IMR-90 (cell line): ENCODE results near the gene ATRN. TPM values are rescaled to one million over a fixed set of nuclear protein-coding genes. Genes with fewer than 3 reads are reported as not detected.

ENCODE experiments used
- ATAC-seq: fragments of 200-7000 bp; cut with Tn5 transposase; 2 replicates; pipeline ENCODE4 v1.9.1; 2020; ENCODE audit warnings: low read depth, mild to moderate bottlenecking, moderate library complexity
- BruUV-seq: library from RNA; stranded (reverse); fragments of 400-500 nt; replicated peaks from 2 replicates; lab custom pipeline; 2021; lab: Mats Ljungman, UMichigan
- CTCF ChIA-PET: fragments of 300-600 bp; formaldehyde crosslinking; extraction: SDS; loops from one replicate; lab custom pipeline; 2021; ENCODE audit warnings: antibody characterized with exemption; lab: Yijun Ruan, JAX
- POLR2A ChIA-PET: fragments of 300-600 bp; sonication (Branson Sonifier 250); formaldehyde crosslinking; loops from one replicate; lab custom pipeline; 2022; ENCODE audit warnings: antibody characterized with exemption; ENCODE audit not compliant: unreplicated experiment; lab: Charles Lee
- DNase-seq: peaks from one replicate; pipeline ENCODE4 v3.0.0; 2013
- H2AFZ ChIP-seq: replicated peaks from 2 replicates; pipeline ENCODE3; 2013; ENCODE audit warnings: low read length, mild to moderate bottlenecking; ENCODE audit not compliant: poor library complexity
- H2AK5ac ChIP-seq: 2 replicates; pipeline ENCODE4 v1.6.1; 2013; ENCODE audit warnings: low read depth, low read length, inconsistent platforms
- H2AK9ac ChIP-seq: replicated peaks from 2 replicates; pipeline ENCODE3; 2013; ENCODE audit warnings: mild to moderate bottlenecking, low read depth, low read length, moderate library complexity; ENCODE audit not compliant: poor library complexity
- H2BK120ac ChIP-seq: 2 replicates; pipeline ENCODE4 v1.6.1; 2013; ENCODE audit warnings: low read depth, low read length, inconsistent platforms
- H2BK15ac ChIP-seq: 3 replicates; pipeline ENCODE4 v1.6.1; 2013; ENCODE audit warnings: low read depth, low read length, inconsistent platforms
- H2BK20ac ChIP-seq: 2 replicates; pipeline ENCODE4 v1.6.1; 2013; ENCODE audit warnings: low read depth, mild to moderate bottlenecking, inconsistent platforms, low read length, moderate library complexity
- H2BK5ac ChIP-seq: 2 replicates; pipeline ENCODE4 v1.6.1; 2013; ENCODE audit warnings: mild to moderate bottlenecking, low read depth, low read length, inconsistent platforms; ENCODE audit not compliant: poor library complexity, severe bottlenecking
- H3K14ac ChIP-seq: replicated peaks from 2 replicates; pipeline ENCODE4 v1.6.1; 2013; ENCODE audit warnings: low read depth, low read length, inconsistent platforms
- H3K18ac ChIP-seq: 2 replicates; pipeline ENCODE4 v1.6.1; 2013; ENCODE audit warnings: low read depth, low read length, control low read depth
- H3K23ac ChIP-seq: 2 replicates; pipeline ENCODE4 v1.6.1; 2013; ENCODE audit warnings: low read depth, low read length, inconsistent platforms
- H3K27ac ChIP-seq: 2 replicates; pipeline ENCODE4 v1.5.1; 2013; ENCODE audit warnings: mild to moderate bottlenecking, control low read depth, low read length; ENCODE audit not compliant: insufficient read depth
- H3K27me3 ChIP-seq: 2 replicates; pipeline ENCODE4 v1.6.1; 2013; ENCODE audit warnings: low read length; ENCODE audit not compliant: control insufficient read depth, insufficient read depth
- H3K36me3 ChIP-seq: 2 replicates; pipeline ENCODE4 v1.6.1; 2013; ENCODE audit warnings: low read length, mixed read lengths; ENCODE audit not compliant: control insufficient read depth, insufficient read depth
- H3K4ac ChIP-seq: 2 replicates; pipeline ENCODE4 v1.6.1; 2013; ENCODE audit warnings: low read depth, low read length, inconsistent platforms
- H3K4me1 ChIP-seq: 2 replicates; pipeline ENCODE4 v1.6.1; 2013; ENCODE audit warnings: low read length, mixed read lengths; ENCODE audit not compliant: control insufficient read depth, insufficient read depth
- H3K4me2 ChIP-seq: 2 replicates; pipeline ENCODE4 v1.6.1; 2013; ENCODE audit warnings: low read depth, mild to moderate bottlenecking, control low read depth, low read length, moderate library complexity
- H3K4me3 ChIP-seq: 2 replicates; pipeline ENCODE4 v1.5.1; 2013; ENCODE audit warnings: low read depth, mild to moderate bottlenecking, control low read depth, low read length, moderate library complexity; ENCODE audit not compliant: insufficient read depth
- H3K56ac ChIP-seq: 2 replicates; pipeline ENCODE4 v1.6.1; 2013; ENCODE audit warnings: low read length, inconsistent platforms; ENCODE audit not compliant: insufficient read depth; ENCODE audit errors: extremely low read depth
- H3K79me1 ChIP-seq, 2 experiments: 2 replicates each; pipeline ENCODE4 v1.6.1; 2013; ENCODE audit warnings: low read length in 2 of 2, inconsistent platforms in 1 of 2, low read depth in 1 of 2
- H3K9ac ChIP-seq: 2 replicates; pipeline ENCODE4 v1.6.1; 2013; ENCODE audit warnings: low read depth, low read length, control low read depth
- H3K9me1 ChIP-seq: 2 replicates; pipeline ENCODE4 v1.6.1; 2013; ENCODE audit warnings: low read length, inconsistent platforms; ENCODE audit not compliant: insufficient read depth
- H3K9me3 ChIP-seq: 2 replicates; pipeline ENCODE4 v1.6.1; 2013; ENCODE audit warnings: low read length; ENCODE audit not compliant: control insufficient read depth, insufficient read depth
- H4K20me1 ChIP-seq: 2 replicates; pipeline ENCODE4 v1.6.1; 2013; ENCODE audit warnings: low read length, inconsistent platforms; ENCODE audit not compliant: insufficient read depth
- H4K5ac ChIP-seq: 2 replicates; pipeline ENCODE4 v1.6.1; 2013; ENCODE audit warnings: mild to moderate bottlenecking, low read depth, low read length, control low read depth
- H4K8ac ChIP-seq, 2 experiments: 2 replicates each; pipeline ENCODE4 v1.6.1; 2013; ENCODE audit warnings: low read depth in 2 of 2, low read length in 2 of 2, control low read depth in 1 of 2, inconsistent platforms in 1 of 2
- H4K91ac ChIP-seq: 2 replicates; pipeline ENCODE4 v1.6.1; 2013; ENCODE audit warnings: low read depth, low read length, inconsistent platforms; ENCODE audit not compliant: insufficient read depth
- CHD1 ChIP-seq: IDR thresholded peaks from 2 replicates; pipeline ENCODE4 v1.6.1; 2012; ENCODE audit warnings: low read depth, low read length, improper control_type of control experiment
- POLR2A ChIP-seq: IDR thresholded peaks from 2 replicates; pipeline ENCODE4 v1.6.1; 2012; ENCODE audit warnings: mild to moderate bottlenecking, low read depth, low read length
- WGBS, 2 experiments: methylation state at CpG; one replicate each; pipeline versions ENCODE4 v1.1.5 to v1.1.7; 2013; ENCODE audit warnings: missing lambda C conversion rate in 2 of 2; ENCODE audit not compliant: insufficient read length in 1 of 2; ENCODE audit errors: extremely low coverage in 2 of 2; 5-methylcytosine and 5-hydroxymethylcytosine counted together
- dilution Hi-C: fragments of 300-500 bp; cut with HindIII; formaldehyde crosslinking; loops from one replicate; pipeline ENCODE4 v1.14.3; 2018; ENCODE audit warnings: low sequenced_read_pairs; ENCODE audit not compliant: unreplicated experiment
- in situ Hi-C: fragments of 300-500 bp; cut with MboI; formaldehyde crosslinking; loops from 3 replicates; pipeline ENCODE4 v1.14.3; 2019; ENCODE audit warnings: low sequenced_read_pairs, inconsistent platforms, mixed read lengths
- intact Hi-C: fragments of 100-400 bp; cut with micrococcal nuclease; formaldehyde crosslinking; loops from 2 replicates; pipeline ENCODE4 v1.10.0; 2022
- polyA plus RNA-seq, 3 experiments: library from polyadenylated mRNA; depleted of rRNA; stranded (reverse); fragments of >200 nt; gene quantifications; 2 replicates each; pipeline ENCODE4 v1.2.3, GENCODE V29; 2012; ENCODE audit warnings: low replicate concordance in 1 of 3
- total RNA-seq: library from RNA; depleted of rRNA; stranded (reverse); fragments of >200 nt; gene quantifications from 2 replicates; pipeline ENCODE4 v1.2.3, GENCODE V29; 2012

The ATRN gene
- total and polyA plus RNA-seq, 2 of the 4 experiments (the other 2 are of a cell fraction): 32.3 to 46.2 TPM

- ATAC-seq (no peak), DNase-seq (no peak)
- intact Hi-C loops (no loop called here), in situ Hi-C loops (no loop called here), dilution Hi-C loops (no loop called here)
- H4K91ac ChIP-seq: no peak overlapping the region
- H2BK5ac ChIP-seq: no peak overlapping the region
- ChIA-PET POLR2A (no interaction called here), CTCF (no interaction called here)
- H3K4me3 ChIP-seq: no peak overlapping the region
- no peak for TF ChIP-seq CHD1
- no peak for TF ChIP-seq POLR2A
- H3K56ac ChIP-seq: no peak overlapping the region
- H3K79me1 ChIP-seq: no peaks in the 10 kb centered on the region
- no peak overlapping the region for H2BK15ac ChIP-seq
- no peak overlapping the region for H4K5ac ChIP-seq
- H2AK9ac ChIP-seq: no peak overlapping the region
- no peak overlapping the region for H4K8ac ChIP-seq
- H3K4me1 ChIP-seq: no peaks in the 10 kb centered on the region
- 100% methylated on average over 2 of the region's 8 CpGs; no CpG with 5 or more reads in 1 of the 2 experiments for WGBS, 2 experiments
- H3K14ac ChIP-seq: no peak overlapping the region
- H3K18ac ChIP-seq: no peak overlapping the region
- BruUV-seq: no TSS peak
- H3K23ac ChIP-seq: no peak overlapping the region
- no peak overlapping the region for H2AK5ac ChIP-seq
- no peak overlapping the region for H2BK20ac ChIP-seq
- H3K4me2 ChIP-seq: no peak overlapping the region
- no peak overlapping the region for H3K9ac ChIP-seq
- H2BK120ac ChIP-seq: no peak overlapping the region
- H3K9me3 ChIP-seq: no peaks in the 10 kb centered on the region
- no peak overlapping the region for H2AFZ ChIP-seq
- no peaks in the 10 kb centered on the region for H4K20me1 ChIP-seq
- no peak overlapping the region for H3K4ac ChIP-seq
- H3K36me3 ChIP-seq: peaks cover 8% of the 10 kb centered on the region
- H3K27ac ChIP-seq: no peak overlapping the region
- H3K27me3 ChIP-seq: no peaks in the 10 kb centered on the region
- H3K9me1 ChIP-seq: peaks cover 2% of the 10 kb centered on the region
Measured at GRCh38 chr20:3630429-3630828, 159.6 kb downstream of the ATRN start.
